Neural progenitor cell (in vitro differentiated cells): ENCODE results near the gene EME1. TPM values are rescaled to one million over a fixed set of nuclear protein-coding genes. Genes with fewer than 3 reads are reported as not detected.

Experiments used
- DNase-seq: peaks from one replicate; pipeline ENCODE4 v3.0.0-alpha.2; 2016; ENCODE audit warnings: low spot score
- H2AFZ ChIP-seq: fragments of 200-600 bp; sonication (generic); replicated peaks from 2 replicates; pipeline ENCODE4 v1.6.1; 2016; ENCODE audit warnings: antibody characterized with exemption
- H3F3A ChIP-seq: fragments of 200-600 bp; sonication (generic); 2 replicates; pipeline ENCODE4 v1.6.1; 2016; ENCODE audit warnings: antibody characterized with exemption, low read depth
- H3K27ac ChIP-seq: fragments of 200-600 bp; sonication (generic); 2 replicates; pipeline ENCODE4 v1.5.1; 2016; ENCODE audit warnings: mild to moderate bottlenecking
- H3K27me3 ChIP-seq: fragments of 200-600 bp; sonication (generic); 2 replicates; pipeline ENCODE4 v1.6.1; 2016; ENCODE audit warnings: mild to moderate bottlenecking, moderate library complexity
- H3K36me3 ChIP-seq: fragments of 200-600 bp; sonication (generic); 2 replicates; pipeline ENCODE4 v1.5.1; 2016
- H3K4me1 ChIP-seq: fragments of 200-600 bp; sonication (generic); 2 replicates; pipeline ENCODE4 v1.6.1; 2016; ENCODE audit warnings: mixed run types
- H3K4me2 ChIP-seq: fragments of 200-600 bp; sonication (generic); 2 replicates; pipeline ENCODE4 v1.6.1; 2016
- H3K4me3 ChIP-seq: fragments of 200-600 bp; sonication (generic); 2 replicates; pipeline ENCODE4 v1.5.1; 2016
- H3K79me2 ChIP-seq: fragments of 200-600 bp; sonication (generic); 2 replicates; pipeline ENCODE4 v1.6.1; 2016; ENCODE audit warnings: low read depth
- H3K9ac ChIP-seq: fragments of 200-600 bp; sonication (generic); 2 replicates; pipeline ENCODE4 v1.6.1; 2016
- H3K9me3 ChIP-seq: fragments of 200-600 bp; sonication (generic); 2 replicates; pipeline ENCODE4 v1.5.1; 2016; ENCODE audit warnings: low read depth
- H4K20me1 ChIP-seq: fragments of 200-600 bp; sonication (generic); 2 replicates; pipeline ENCODE4 v1.6.1; 2016; ENCODE audit warnings: low read depth
- H3K27ac Mint-ChIP-seq: 3 replicates; pipeline ENCODE4 v1.8.0; 2021; ENCODE audit warnings: mixed read lengths
- H3K27me3 Mint-ChIP-seq: 2 replicates; pipeline ENCODE4 v1.8.0; 2022; ENCODE audit warnings: low read depth, mild to moderate bottlenecking, inconsistent platforms, moderate library complexity, mixed read lengths; ENCODE audit not compliant: insufficient read depth
- H3K36me3 Mint-ChIP-seq: 3 replicates; pipeline ENCODE4 v1.8.0; 2021; ENCODE audit warnings: mixed read lengths
- H3K4me1 Mint-ChIP-seq: 3 replicates; pipeline ENCODE4 v1.8.0; 2021; ENCODE audit warnings: mixed read lengths
- H3K4me3 Mint-ChIP-seq: 3 replicates; pipeline ENCODE4 v1.8.0; 2021; ENCODE audit warnings: mild to moderate bottlenecking, moderate library complexity, mixed read lengths
- H3K9me3 Mint-ChIP-seq: 3 replicates; pipeline ENCODE4 v1.8.0; 2020; ENCODE audit warnings: mixed read lengths
- CTCF ChIP-seq: fragments of 200-600 bp; sonication (generic); IDR thresholded peaks from 2 replicates; pipeline ENCODE4 v1.5.1; 2017; ENCODE audit warnings: antibody characterized with exemption, mild to moderate bottlenecking
- EZH2 ChIP-seq: fragments of 200-600 bp; sonication (generic); IDR thresholded peaks from 2 replicates; pipeline ENCODE4 v1.6.1; 2017; ENCODE audit warnings: antibody characterized with exemption, mild to moderate bottlenecking, moderate library complexity
- EZH2phosphoT487 ChIP-seq: fragments of 200-600 bp; sonication (generic); IDR thresholded peaks from 2 replicates; pipeline ENCODE4 v1.6.1; 2017; ENCODE audit warnings: antibody characterized with exemption
- total RNA-seq: library from RNA; depleted of rRNA; stranded (reverse); fragments of >200 nt; gene quantifications from 2 replicates; pipeline ENCODE4 v1.2.3, GENCODE V29; 2015; ENCODE audit warnings: low replicate concordance

The EME1 gene
- total RNA-seq, 1 donor from 2014 or later: 26.6 TPM

GRCh38 chr17:50352693-50353599 is 20.1 kb upstream of the EME1 start:
- Histone ChIP-seq H3K27me3 (no peaks in the 10 kb centered on the region), H3K9me3 (no peaks in the 10 kb centered on the region), H3K4me3 (no peak overlapping the region), H3K79me2 (peaks cover 3% of the 10 kb centered on the region), H3K36me3 (no peaks in the 10 kb centered on the region), H3K27ac (no peak overlapping the region), H4K20me1 (peaks cover 21% of the 10 kb centered on the region), H3F3A (no peaks in the 10 kb centered on the region), H3K4me2 (no peak overlapping the region), H3K9ac (no peak overlapping the region), H2AFZ (no peak overlapping the region), H3K4me1 (peaks cover 6% of the 10 kb centered on the region)
- Mint-ChIP-seq H3K27ac (no peak overlapping the region), H3K36me3 (peaks cover 11% of the 10 kb centered on the region), H3K4me1 (peaks cover 12% of the 10 kb centered on the region), H3K4me3 (no peak overlapping the region), H3K9me3 (no peaks in the 10 kb centered on the region), H3K27me3 (peaks cover 8% of the 10 kb centered on the region)
- no peak for DNase-seq
- TF ChIP-seq EZH2 (no peak), EZH2phosphoT487 (no peak), CTCF (no peak)

GRCh38 chr17:50353600-50354195 is 19.3 kb upstream of the EME1 start:
- Histone ChIP-seq H3K79me2 (no peaks in the 10 kb centered on the region), H3K9me3 (no peaks in the 10 kb centered on the region), H2AFZ (no peak overlapping the region), H4K20me1 (peaks cover 13% of the 10 kb centered on the region), H3K27me3 (no peaks in the 10 kb centered on the region), H3F3A (no peaks in the 10 kb centered on the region), H3K4me3 (no peak overlapping the region), H3K9ac (no peak overlapping the region), H3K36me3 (no peaks in the 10 kb centered on the region), H3K4me1 (no peaks in the 10 kb centered on the region), H3K4me2 (no peak overlapping the region), H3K27ac (no peak overlapping the region)
- peaks cover 11% of the 10 kb centered on the region for H3K36me3 Mint-ChIP-seq
- no peak for TF ChIP-seq EZH2phosphoT487
- TF ChIP-seq CTCF: no peak
- TF ChIP-seq EZH2: no peak
- no peaks in the 10 kb centered on the region for H3K9me3 Mint-ChIP-seq
- DNase-seq: no peak
- peaks cover 5% of the 10 kb centered on the region for H3K4me1 Mint-ChIP-seq
- H3K27me3 Mint-ChIP-seq: peaks cover 3% of the 10 kb centered on the region
- no peak overlapping the region for H3K4me3 Mint-ChIP-seq
- H3K27ac Mint-ChIP-seq: no peak overlapping the region

- no peaks in the 10 kb centered on the region for H3K79me2 ChIP-seq
- no peaks in the 10 kb centered on the region for H3K9me3 ChIP-seq
- no peak overlapping the region for H3K4me3 ChIP-seq
- no peak overlapping the region for H2AFZ ChIP-seq
- Mint-ChIP-seq H3K4me3 (no peak overlapping the region), H3K9me3 (no peaks in the 10 kb centered on the region), H3K27me3 (peaks cover 3% of the 10 kb centered on the region), H3K4me1 (peaks cover 3% of the 10 kb centered on the region), H3K36me3 (peaks cover 12% of the 10 kb centered on the region), H3K27ac (no peak overlapping the region)
- TF ChIP-seq CTCF (no peak), EZH2phosphoT487 (no peak)
- no peak for DNase-seq
- no peak overlapping the region for H3K27ac ChIP-seq
- no peaks in the 10 kb centered on the region for H3K27me3 ChIP-seq
- H3K36me3 ChIP-seq: no peaks in the 10 kb centered on the region
- peaks cover 12% of the 10 kb centered on the region for H4K20me1 ChIP-seq
- H3K4me1 ChIP-seq: no peaks in the 10 kb centered on the region
- no peaks in the 10 kb centered on the region for H3F3A ChIP-seq
- H3K4me2 ChIP-seq: no peak overlapping the region
- no peak overlapping the region for H3K9ac ChIP-seq
These were observed 18.8 kb upstream of the EME1 start for GRCh38 chr17:50354198-50354597.
